GM12874 (cell line): ENCODE measurements around the gene TUBA1C.

Experiments
- TF ChIP-seq, protein P1 (sequence below): IDR thresholded peaks from 2 replicates; pipeline ENCODE4 v1.5.1; 2011; ENCODE audit warnings: low read depth, mild to moderate bottlenecking, control low read depth, low read length, moderate library complexity; ENCODE audit not compliant: insufficient read depth

Gene TUBA1C

DNA sequence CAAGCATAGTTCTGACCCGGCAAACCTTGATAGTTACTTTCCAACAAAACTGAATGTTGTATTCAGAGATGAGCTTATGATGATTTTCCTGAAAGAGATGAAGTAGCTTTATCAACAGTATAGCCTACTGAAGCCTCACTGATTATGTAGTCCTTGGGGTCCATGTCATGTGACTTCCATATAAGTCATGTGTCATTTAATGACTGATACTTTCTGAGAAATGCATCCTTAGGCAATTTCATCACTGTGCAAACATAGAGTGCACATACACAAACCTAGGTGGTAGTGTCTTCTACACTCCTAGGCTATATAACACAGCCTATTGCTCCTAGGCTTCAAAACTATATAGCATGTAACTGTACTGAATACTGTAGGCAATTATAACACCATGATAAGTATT, 28.5 kb upstream of the TUBA1C start:
- TF ChIP-seq, protein P1, sequence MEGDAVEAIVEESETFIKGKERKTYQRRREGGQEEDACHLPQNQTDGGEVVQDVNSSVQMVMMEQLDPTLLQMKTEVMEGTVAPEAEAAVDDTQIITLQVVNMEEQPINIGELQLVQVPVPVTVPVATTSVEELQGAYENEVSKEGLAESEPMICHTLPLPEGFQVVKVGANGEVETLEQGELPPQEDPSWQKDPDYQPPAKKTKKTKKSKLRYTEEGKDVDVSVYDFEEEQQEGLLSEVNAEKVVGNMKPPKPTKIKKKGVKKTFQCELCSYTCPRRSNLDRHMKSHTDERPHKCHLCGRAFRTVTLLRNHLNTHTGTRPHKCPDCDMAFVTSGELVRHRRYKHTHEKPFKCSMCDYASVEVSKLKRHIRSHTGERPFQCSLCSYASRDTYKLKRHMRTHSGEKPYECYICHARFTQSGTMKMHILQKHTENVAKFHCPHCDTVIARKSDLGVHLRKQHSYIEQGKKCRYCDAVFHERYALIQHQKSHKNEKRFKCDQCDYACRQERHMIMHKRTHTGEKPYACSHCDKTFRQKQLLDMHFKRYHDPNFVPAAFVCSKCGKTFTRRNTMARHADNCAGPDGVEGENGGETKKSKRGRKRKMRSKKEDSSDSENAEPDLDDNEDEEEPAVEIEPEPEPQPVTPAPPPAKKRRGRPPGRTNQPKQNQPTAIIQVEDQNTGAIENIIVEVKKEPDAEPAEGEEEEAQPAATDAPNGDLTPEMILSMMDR = no peak

DNA sequence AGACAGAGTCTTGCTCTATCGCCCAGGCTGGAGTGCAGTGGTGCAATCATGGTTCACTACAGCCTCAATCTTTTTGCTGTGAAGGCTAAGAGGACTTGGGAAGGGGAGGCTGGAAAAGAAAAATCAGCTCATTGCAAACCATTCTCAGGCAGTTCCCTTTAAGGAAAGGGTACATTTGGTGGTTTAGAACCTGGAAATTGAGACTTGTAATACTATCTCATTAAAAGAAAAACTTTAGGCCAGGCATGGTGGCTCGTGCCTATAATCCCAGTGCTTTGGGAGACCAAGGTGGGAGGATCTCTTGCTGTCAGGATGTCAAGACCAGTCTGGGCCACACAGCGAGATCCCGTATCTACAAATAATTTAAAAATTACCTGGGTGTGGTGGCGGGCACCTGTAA, 21.3 kb upstream of the TUBA1C start:
- TF ChIP-seq, protein P1 = no peak

DNA sequence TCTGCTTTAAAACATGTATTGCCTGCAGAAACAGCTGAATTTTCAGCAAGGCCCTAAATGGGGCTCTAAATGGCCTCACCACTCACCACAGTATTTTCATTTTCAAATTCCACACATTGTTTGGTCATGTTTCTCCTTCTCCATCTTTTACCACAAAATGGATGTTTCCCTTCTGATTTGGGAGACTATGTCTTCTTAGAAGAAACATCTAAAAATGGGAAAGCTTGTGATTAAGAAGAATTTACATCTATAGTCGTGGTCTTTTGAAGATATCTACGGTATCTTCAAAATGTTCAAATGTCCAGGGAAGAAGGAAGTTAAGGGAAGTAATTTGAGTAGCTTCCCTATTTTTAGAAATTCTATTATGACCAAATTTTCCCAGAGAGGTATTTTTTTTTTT, 20.7 kb upstream of the TUBA1C start:
- TF ChIP-seq, protein P1 = no peak

DNA sequence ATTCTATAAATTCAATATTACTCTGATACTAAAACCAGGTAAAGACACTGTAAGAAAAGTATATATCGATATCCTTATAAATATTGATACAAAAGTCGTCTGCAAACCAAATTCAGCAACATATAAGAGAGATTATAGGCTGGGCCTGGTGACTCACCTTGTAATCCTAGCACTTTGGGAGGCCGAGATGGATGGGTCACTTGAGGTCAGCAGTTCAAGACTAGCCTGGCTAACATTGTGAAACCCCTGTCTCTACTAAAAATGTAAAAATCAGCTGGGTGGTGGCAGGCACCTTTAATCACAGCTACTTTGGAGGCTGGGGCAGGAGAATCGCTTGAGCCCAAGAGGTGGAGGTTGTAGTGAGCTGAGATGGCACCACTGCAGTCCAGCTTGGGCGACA, 13.5 kb upstream of the TUBA1C start:
- TF ChIP-seq, protein P1 = no peak

DNA sequence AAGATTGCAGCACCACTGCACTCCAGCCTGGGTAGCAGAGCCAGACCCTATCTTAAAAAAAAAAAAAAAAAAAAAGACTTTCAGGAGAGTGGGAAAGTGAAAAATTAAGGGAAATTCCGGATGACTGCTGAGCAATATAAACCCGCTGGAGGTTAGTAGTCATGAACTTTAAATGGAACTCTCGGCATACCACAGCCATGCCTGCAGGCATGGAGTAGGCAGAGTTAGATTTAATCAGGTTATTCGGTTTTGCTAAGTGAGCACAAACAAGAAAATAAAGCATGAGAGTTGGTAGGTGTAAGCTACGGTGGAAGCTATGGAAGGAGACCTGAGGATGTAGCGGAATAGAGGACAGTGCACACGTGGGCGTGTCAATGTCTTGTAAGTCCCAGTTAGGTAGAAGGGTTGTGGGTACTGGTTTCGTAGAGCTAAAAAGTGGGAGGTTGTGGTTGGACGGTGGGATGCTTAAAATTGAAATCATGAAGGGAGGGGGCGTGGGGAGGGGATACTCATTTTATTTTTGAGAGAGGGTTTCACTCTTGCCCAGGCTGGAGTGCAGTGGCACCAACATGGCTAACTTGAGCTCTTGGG, 11.8 kb upstream of the TUBA1C start:
- TF ChIP-seq, protein P1 = no peak

DNA sequence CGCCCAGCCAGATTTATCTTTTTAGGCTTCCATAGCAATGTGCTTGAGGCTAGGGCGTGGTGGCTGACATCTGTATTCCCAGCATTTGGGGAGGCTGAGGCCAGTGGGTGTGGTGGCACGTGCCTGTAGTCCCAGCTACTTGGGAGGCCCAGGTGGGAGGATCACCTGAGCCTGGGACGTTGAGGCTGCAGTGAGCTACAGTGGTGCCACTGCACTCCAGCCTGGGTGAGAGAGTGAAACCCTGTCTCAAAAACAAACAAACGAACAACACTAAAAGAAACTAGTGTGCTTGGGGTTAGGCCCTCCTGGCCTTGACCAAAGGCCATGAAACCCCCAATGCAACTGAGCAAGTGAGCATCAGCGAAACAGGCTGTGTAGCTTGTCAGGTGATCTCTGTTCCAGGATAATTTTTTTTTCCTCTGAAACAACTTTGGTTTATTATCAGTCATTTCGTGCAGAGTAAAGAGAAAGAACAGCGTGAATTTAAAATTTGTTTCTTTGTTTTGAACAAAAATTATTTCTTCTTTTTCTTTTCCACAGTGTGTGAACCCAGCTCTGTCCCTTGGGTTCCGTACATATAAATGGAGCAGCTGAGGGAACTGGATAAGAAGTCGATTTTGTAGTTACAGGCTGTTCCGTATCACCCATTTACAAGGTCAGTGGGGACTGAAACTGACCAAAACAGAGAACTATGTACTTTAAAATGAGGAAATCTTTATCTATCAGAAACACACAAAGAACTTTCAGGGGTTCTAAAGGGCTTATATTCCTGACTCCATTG, 8.8 kb upstream of the TUBA1C start:
- TF ChIP-seq, protein P1 = no peak

DNA sequence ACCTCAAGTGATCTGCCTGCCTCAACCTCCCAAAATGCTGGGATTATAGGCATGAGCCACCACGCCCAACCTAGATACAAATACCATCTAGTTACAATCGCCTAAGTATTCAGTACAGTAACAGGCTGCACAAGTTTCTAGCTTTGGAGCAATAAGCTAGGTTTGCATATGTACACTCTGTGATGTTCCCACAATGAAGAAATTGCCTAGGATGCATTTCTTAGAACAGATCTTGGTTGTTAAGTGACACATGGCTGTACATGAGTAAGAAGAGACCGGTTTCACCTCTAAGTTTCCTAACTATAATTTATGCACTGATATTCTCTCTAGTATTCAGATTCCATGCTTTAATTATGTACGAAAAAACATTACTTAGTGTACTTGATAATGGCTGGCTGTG, 5.4 kb upstream of the TUBA1C start:
- TF ChIP-seq, protein P1 = no peak
